ENCODE results near the gene MBD3L2B.

The MBD3L2B gene

GRCh38 chr19:7010722-7011593 lies 10.3 kb downstream of the MBD3L2B start:
- no peak for DNase-seq

GRCh38 chr19:7007859-7008258 lies 13.4 kb downstream of the MBD3L2B start:
- DNase-seq, result no peak

GRCh38 chr19:7006135-7006704 lies 15.0 kb downstream of the MBD3L2B start:
- DNase-seq, result no peak

- peak in 1 of 2 donors; percentile 41 for DNase-seq
Measured at GRCh38 chr19:7004313-7004931, 16.8 kb downstream of the MBD3L2B start.

GRCh38 chr19:7000816-7001215 lies 20.4 kb downstream of the MBD3L2B start:
- DNase-seq, result no peak

- no peak for DNase-seq
Measured at GRCh38 chr19:7000333-7000732, 20.9 kb downstream of the MBD3L2B start.

GRCh38 chr19:6999933-7000332 lies 21.3 kb downstream of the MBD3L2B start:
- DNase-seq, result no peak

GRCh38 chr19:6997679-6998445 lies 23.4 kb downstream of the MBD3L2B start:
- DNase-seq, result no peak

- DNase-seq, result no peak
Measured at GRCh38 chr19:6996810-6997209, 24.4 kb downstream of the MBD3L2B start.

- no peak for DNase-seq
Measured at GRCh38 chr19:6995054-6995453, 26.2 kb downstream of the MBD3L2B start.

GRCh38 chr19:6988257-6988656 lies 33.0 kb downstream of the MBD3L2B start:
- DNase-seq, result no peak

GRCh38 chr19:6987850-6988249 lies 33.4 kb downstream of the MBD3L2B start:
- DNase-seq, result no peak

GRCh38 chr19:6983448-6983847 lies 37.8 kb downstream of the MBD3L2B start:
- no peak for DNase-seq

- DNase-seq, result no peak
Measured at GRCh38 chr19:6979399-6979798, 41.8 kb downstream of the MBD3L2B start.

GRCh38 chr19:6976197-6976596 lies 45.0 kb downstream of the MBD3L2B start:
- no peak for DNase-seq

- DNase-seq, result no peak
Measured at GRCh38 chr19:6971366-6971765, 49.9 kb downstream of the MBD3L2B start.

GRCh38 chr19:6970443-6970842 lies 50.8 kb downstream of the MBD3L2B start:
- DNase-seq, result peak; percentile 19 to 61

GRCh38 chr19:6970021-6970420 lies 51.2 kb downstream of the MBD3L2B start:
- peak in 1 of 2 donors; percentile 11 for DNase-seq

- DNase-seq, result no peak
Measured at GRCh38 chr19:6969490-6969889, 51.7 kb downstream of the MBD3L2B start.
